ENCODE results near the gene ZNF532.

The ZNF532 gene

GRCh38 chr18:58949031-58949430 lies 84.4 kb downstream of the ZNF532 start:
- no peak overlapping the region for H3K9ac ChIP-seq (ENCODE audit: low read length)
- H3K4me2 ChIP-seq (ENCODE audit: low read length): no peak overlapping the region
- no CpG with 5 or more reads among the region's 1 CpG for WGBS (ENCODE audit: extremely low coverage, insufficient coverage, insufficient read length)

DNA sequence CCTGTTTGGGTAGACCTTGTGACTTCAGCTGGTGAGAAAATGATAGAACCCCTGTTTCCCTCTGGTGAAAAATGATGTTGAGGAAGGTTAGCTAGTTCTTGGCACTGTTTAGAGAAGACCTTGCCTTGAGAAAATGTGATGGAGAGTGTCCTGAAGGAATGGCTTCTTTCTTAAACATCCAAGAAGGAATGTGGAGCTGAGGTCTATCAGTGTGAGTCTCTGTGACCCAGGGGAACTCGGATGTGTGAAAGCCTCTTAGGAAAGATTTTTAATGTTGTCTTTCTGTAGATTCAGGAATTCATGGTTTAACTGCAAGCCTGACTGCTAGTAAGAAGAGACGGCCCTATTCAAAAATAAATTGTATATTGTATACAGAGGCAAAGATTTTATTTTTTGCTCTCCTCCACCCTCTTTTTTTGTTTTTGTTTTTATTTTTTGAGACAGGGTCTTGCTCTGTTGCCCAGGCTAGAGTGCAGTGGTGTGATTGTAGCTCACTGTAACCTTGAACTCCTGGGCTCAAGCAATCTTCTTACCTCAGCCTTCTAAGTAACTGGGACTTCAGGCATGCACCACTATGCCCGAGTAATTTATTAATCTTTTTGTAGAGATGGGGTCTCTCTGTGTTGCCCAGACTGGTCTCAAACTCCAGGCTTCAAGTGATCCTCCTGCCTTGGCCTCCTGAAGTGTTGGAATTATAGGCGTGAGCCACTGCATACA lies 87.5 kb downstream of the ZNF532 start:
- Histone ChIP-seq H3K36me3 (ENCODE audit: control insufficient read depth in 1 of 2, insufficient read depth in 2 of 2, low read length in 2 of 2) (peaks cover 16 to 23% of the 10 kb centered on the region in 2 experiments), H3K79me1 (ENCODE audit: low read length) (peaks cover 10% of the 10 kb centered on the region), H3K27me3 (ENCODE audit: insufficient read depth, low read length) (no peaks in the 10 kb centered on the region), H4K91ac (ENCODE audit: low read depth, low read length) (peak overlapping the region; percentile 57), H4K8ac (ENCODE audit: low read depth, low read length) (no peak overlapping the region), H3K23ac (ENCODE audit: low read length) (no peak overlapping the region), H3K4ac (ENCODE audit: low read depth, low read length) (no peak overlapping the region), H3K4me1 (ENCODE audit: control insufficient read depth in 1 of 2, insufficient read depth in 2 of 2, low read length in 2 of 2) (peaks cover 1 to 5% of the 10 kb centered on the region in 2 experiments), H3K4me3 (ENCODE audit: low read depth, low read length) (no peak overlapping the region), H4K12ac (ENCODE audit: low read depth, low read length) (no peak overlapping the region), H3K4me2 (ENCODE audit: low read length) (no peak overlapping the region), H3K9me3 (ENCODE audit: insufficient read depth, low read depth, low read length) (no peaks in the 10 kb centered on the region), H2AFZ (ENCODE audit: insufficient read depth, low read length, poor library complexity) (no peak overlapping the region), H3K79me2 (ENCODE audit: control insufficient read depth, insufficient read depth, low read length, poor library complexity) (no peaks in the 10 kb centered on the region), H3K27ac (ENCODE audit: low read depth, low read length) (peak overlapping the region; percentile 30), H2BK120ac (ENCODE audit: insufficient read depth, low read length, poor library complexity) (no peak overlapping the region), H2BK5ac (ENCODE audit: low read depth, low read length, poor library complexity) (no peak overlapping the region), H3K9ac (ENCODE audit: low read length) (no peak overlapping the region), H2BK12ac (ENCODE audit: low read length) (peak overlapping the region; percentile 17), H2AK5ac (ENCODE audit: low read length) (no peak overlapping the region), H3K14ac (ENCODE audit: low read length) (no peak overlapping the region), H3K18ac (ENCODE audit: low read length) (no peak overlapping the region)
- no CpG with 5 or more reads among the region's 4 CpGs for WGBS (ENCODE audit: extremely low coverage, insufficient coverage, insufficient read length)
- no peak for DNase-seq

More at GRCh38 chr18:58949031-58949430, 84.4 kb downstream of the ZNF532 start:
- Histone ChIP-seq H3K36me3 (ENCODE audit: control insufficient read depth in 1 of 2, insufficient read depth in 2 of 2, low read length in 2 of 2) (peaks cover 20 to 24% of the 10 kb centered on the region in 2 experiments), H3K4ac (ENCODE audit: low read depth, low read length) (no peak overlapping the region), H4K91ac (ENCODE audit: low read depth, low read length) (no peak overlapping the region), H3K79me2 (ENCODE audit: control insufficient read depth, insufficient read depth, low read length, poor library complexity) (no peaks in the 10 kb centered on the region), H2AFZ (ENCODE audit: insufficient read depth, low read length, poor library complexity) (no peak overlapping the region), H3K27ac (ENCODE audit: low read depth, low read length) (no peak overlapping the region), H3K79me1 (ENCODE audit: low read length) (peaks cover 10% of the 10 kb centered on the region), H2BK12ac (ENCODE audit: low read length) (no peak overlapping the region), H3K18ac (ENCODE audit: low read length) (no peak overlapping the region), H3K23ac (ENCODE audit: low read length) (no peak overlapping the region), H2BK120ac (ENCODE audit: insufficient read depth, low read length, poor library complexity) (no peak overlapping the region), H4K8ac (ENCODE audit: low read depth, low read length) (no peak overlapping the region), H4K12ac (ENCODE audit: low read depth, low read length) (no peak overlapping the region), H3K27me3 (ENCODE audit: insufficient read depth, low read length) (no peaks in the 10 kb centered on the region), H3K9me3 (ENCODE audit: insufficient read depth, low read depth, low read length) (no peaks in the 10 kb centered on the region), H2AK5ac (ENCODE audit: low read length) (no peak overlapping the region), H3K14ac (ENCODE audit: low read length) (no peak overlapping the region), H3K4me1 (ENCODE audit: control insufficient read depth in 1 of 2, insufficient read depth in 2 of 2, low read length in 2 of 2) (peaks cover 6 to 10% of the 10 kb centered on the region in 2 experiments), H3K4me3 (ENCODE audit: low read depth, low read length) (no peak overlapping the region), H2BK5ac (ENCODE audit: low read depth, low read length, poor library complexity) (no peak overlapping the region)
- DNase-seq: no peak

- H3K36me3 ChIP-seq (ENCODE audit: control insufficient read depth in 1 of 2, insufficient read depth in 2 of 2, low read length in 2 of 2): peaks cover 16 to 21% of the 10 kb centered on the region in 2 experiments
- no peak overlapping the region for H2BK5ac ChIP-seq (ENCODE audit: low read depth, low read length, poor library complexity)
- no peak overlapping the region for H2AFZ ChIP-seq (ENCODE audit: insufficient read depth, low read length, poor library complexity)
- no peaks in the 10 kb centered on the region for H3K79me2 ChIP-seq (ENCODE audit: control insufficient read depth, insufficient read depth, low read length, poor library complexity)
- no peak overlapping the region for H3K18ac ChIP-seq (ENCODE audit: low read length)
- H3K4ac ChIP-seq (ENCODE audit: low read depth, low read length): no peak overlapping the region
- no peak overlapping the region for H2AK5ac ChIP-seq (ENCODE audit: low read length)
- no peak overlapping the region for H3K14ac ChIP-seq (ENCODE audit: low read length)
- no peak overlapping the region for H3K4me3 ChIP-seq (ENCODE audit: low read depth, low read length)
- no peak overlapping the region for H2BK12ac ChIP-seq (ENCODE audit: low read length)
- no peak overlapping the region for H4K91ac ChIP-seq (ENCODE audit: low read depth, low read length)
- no peak overlapping the region for H4K12ac ChIP-seq (ENCODE audit: low read depth, low read length)
- no peak overlapping the region for H3K9ac ChIP-seq (ENCODE audit: low read length)
- no peak overlapping the region for H4K8ac ChIP-seq (ENCODE audit: low read depth, low read length)
- no peak overlapping the region for H2BK120ac ChIP-seq (ENCODE audit: insufficient read depth, low read length, poor library complexity)
- H3K4me1 ChIP-seq (ENCODE audit: control insufficient read depth in 1 of 2, insufficient read depth in 2 of 2, low read length in 2 of 2): peaks cover 1 to 5% of the 10 kb centered on the region in 2 experiments
- WGBS (ENCODE audit: extremely low coverage, insufficient coverage, insufficient read length): no CpG with 5 or more reads among the region's 3 CpGs
- no peak overlapping the region for H3K23ac ChIP-seq (ENCODE audit: low read length)
- H3K9me3 ChIP-seq (ENCODE audit: insufficient read depth, low read depth, low read length): no peaks in the 10 kb centered on the region
- H3K79me1 ChIP-seq (ENCODE audit: low read length): peaks cover 10% of the 10 kb centered on the region
- DNase-seq: peak in 1 of 2 donors; percentile 15
- peak overlapping the region; percentile 30 for H3K27ac ChIP-seq (ENCODE audit: low read depth, low read length)
- H3K27me3 ChIP-seq (ENCODE audit: insufficient read depth, low read length): no peaks in the 10 kb centered on the region
- no peak overlapping the region for H3K4me2 ChIP-seq (ENCODE audit: low read length)
Measured at GRCh38 chr18:58952858-58953257, 88.2 kb downstream of the ZNF532 start.

GRCh38 chr18:58953627-58954026 lies 89.0 kb downstream of the ZNF532 start:
- Histone ChIP-seq H4K91ac (ENCODE audit: low read depth, low read length) (no peak overlapping the region), H3K4me2 (ENCODE audit: low read length) (no peak overlapping the region), H2BK5ac (ENCODE audit: low read depth, low read length, poor library complexity) (no peak overlapping the region), H3K79me1 (ENCODE audit: low read length) (peaks cover 10% of the 10 kb centered on the region), H3K4me3 (ENCODE audit: low read depth, low read length) (no peak overlapping the region), H4K12ac (ENCODE audit: low read depth, low read length) (no peak overlapping the region), H3K9me3 (ENCODE audit: insufficient read depth, low read depth, low read length) (no peaks in the 10 kb centered on the region), H3K9ac (ENCODE audit: low read length) (no peak overlapping the region), H3K27ac (ENCODE audit: low read depth, low read length) (no peak overlapping the region), H4K8ac (ENCODE audit: low read depth, low read length) (peak overlapping the region; percentile 9), H3K18ac (ENCODE audit: low read length) (no peak overlapping the region), H3K14ac (ENCODE audit: low read length) (peak overlapping the region; percentile 24), H3K4me1 (ENCODE audit: control insufficient read depth in 1 of 2, insufficient read depth in 2 of 2, low read length in 2 of 2) (peaks cover 1 to 5% of the 10 kb centered on the region in 2 experiments), H2AFZ (ENCODE audit: insufficient read depth, low read length, poor library complexity) (no peak overlapping the region), H3K79me2 (ENCODE audit: control insufficient read depth, insufficient read depth, low read length, poor library complexity) (no peaks in the 10 kb centered on the region), H3K27me3 (ENCODE audit: insufficient read depth, low read length) (no peaks in the 10 kb centered on the region), H2BK12ac (ENCODE audit: low read length) (peak overlapping the region; percentile 32), H2BK120ac (ENCODE audit: insufficient read depth, low read length, poor library complexity) (no peak overlapping the region), H3K23ac (ENCODE audit: low read length) (no peak overlapping the region), H3K4ac (ENCODE audit: low read depth, low read length) (no peak overlapping the region), H2AK5ac (ENCODE audit: low read length) (no peak overlapping the region), H3K36me3 (ENCODE audit: control insufficient read depth in 1 of 2, insufficient read depth in 2 of 2, low read length in 2 of 2) (peaks cover 16 to 17% of the 10 kb centered on the region in 2 experiments)
- WGBS (ENCODE audit: extremely low coverage, insufficient coverage, insufficient read length): no CpG with 5 or more reads among the region's 3 CpGs
- DNase-seq: no peak
